HepG2 (cell line): ENCODE measurements around the gene SLC25A36. TPM values are rescaled to one million over a fixed set of nuclear protein-coding genes. Genes with fewer than 3 reads are reported as not detected.

Experiments used
- ADNP ChIP-seq: sonication (generic); formaldehyde crosslinking; IDR thresholded peaks from 2 replicates; pipeline ENCODE4 v1.4.0; 2020; ENCODE audit warnings: missing genetic modification reagents
- ATF3 ChIP-seq: sonication (generic); formaldehyde crosslinking; IDR thresholded peaks from 2 replicates; pipeline ENCODE4 v1.4.0; 2020; ENCODE audit warnings: missing genetic modification reagents
- BCL3 ChIP-seq: sonication (generic); formaldehyde crosslinking; IDR thresholded peaks from 2 replicates; pipeline ENCODE4 v1.5.1; 2020; ENCODE audit warnings: mild to moderate bottlenecking, missing genetic modification reagents, moderate library complexity
- HDAC2 ChIP-seq: sonication (generic); formaldehyde crosslinking; IDR thresholded peaks from 2 replicates; pipeline ENCODE4 v1.4.0; 2020; ENCODE audit warnings: missing genetic modification reagents
- HNF1A ChIP-seq, 2 experiments: sonication (generic) in 1 of 2; formaldehyde crosslinking in 1 of 2; IDR thresholded peaks; 2 replicates each; pipeline versions ENCODE4 v1.4.0 to v1.6.1; 2016 to 2020; ENCODE audit warnings: borderline replicate concordance in 1 of 2, low read depth in 1 of 2, mild to moderate bottlenecking in 1 of 2, missing genetic modification reagents in 1 of 2
- IRX3 ChIP-seq: sonication (generic); formaldehyde crosslinking; IDR thresholded peaks from 2 replicates; pipeline ENCODE4 v1.8.1; 2023; ENCODE audit warnings: mild to moderate bottlenecking, low read depth, missing genetic modification reagents, borderline replicate concordance
- MED1 ChIP-seq: sonication (generic); formaldehyde crosslinking; IDR thresholded peaks from 2 replicates; pipeline ENCODE4 v1.4.0; 2020; ENCODE audit warnings: missing genetic modification reagents
- NFIC ChIP-seq: IDR thresholded peaks from 2 replicates; pipeline ENCODE4 v1.6.1; 2012; ENCODE audit warnings: mild to moderate bottlenecking, low read length, inconsistent platforms
- PCBP1 ChIP-seq: fragments of 200-400 bp; formaldehyde crosslinking; IDR thresholded peaks from 2 replicates; pipeline ENCODE4 v1.6.1; 2017; ENCODE audit warnings: mild to moderate bottlenecking, low read depth, low read length, borderline replicate concordance
- REL ChIP-seq: sonication (generic); formaldehyde crosslinking; conservative IDR thresholded peaks from 2 replicates; pipeline ENCODE4 v1.8.0; 2022; ENCODE audit warnings: mild to moderate bottlenecking, missing genetic modification reagents, moderate library complexity
- STAG1 ChIP-seq: sonication (generic); formaldehyde crosslinking; IDR thresholded peaks from 2 replicates; pipeline ENCODE4 v1.4.0; 2020; ENCODE audit warnings: missing genetic modification reagents
- SYNCRIP ChIP-seq: fragments of 200-400 bp; formaldehyde crosslinking; IDR thresholded peaks from 2 replicates; pipeline ENCODE4 v1.6.1; 2018; ENCODE audit warnings: mild to moderate bottlenecking, low read depth, low read length; ENCODE audit not compliant: insufficient read depth
- ZFP90 ChIP-seq: sonication (generic); formaldehyde crosslinking; IDR thresholded peaks from 2 replicates; pipeline ENCODE4 v1.8.0; 2022; ENCODE audit warnings: missing genetic modification reagents, mild to moderate bottlenecking, inconsistent platforms, borderline replicate concordance
- ZNF17 ChIP-seq: sonication (generic); formaldehyde crosslinking; IDR thresholded peaks from 2 replicates; pipeline ENCODE4 v1.5.0; 2020; ENCODE audit warnings: mild to moderate bottlenecking, missing genetic modification reagents
- ZNF710 ChIP-seq: sonication (generic); formaldehyde crosslinking; IDR thresholded peaks from 2 replicates; pipeline ENCODE4 v1.5.0; 2020; ENCODE audit warnings: mild to moderate bottlenecking, missing genetic modification reagents, borderline replicate concordance
- ZNF781 ChIP-seq: sonication (generic); formaldehyde crosslinking; IDR thresholded peaks from 2 replicates; pipeline ENCODE4 v1.5.1; 2020; ENCODE audit warnings: borderline replicate concordance, mild to moderate bottlenecking, missing genetic modification reagents; ENCODE audit errors: not compliant biosample characterization
- ZXDC ChIP-seq: sonication (generic); formaldehyde crosslinking; IDR thresholded peaks from 2 replicates; pipeline ENCODE4 v1.5.0; 2020; ENCODE audit warnings: mild to moderate bottlenecking, missing genetic modification reagents
- polyA plus RNA-seq, 8 experiments: library from polyadenylated mRNA; depleted of rRNA in 3 of 8; stranded (reverse) in 7 of 8; unstranded in 1 of 8; fragments of >200 nt; fragmentation: Illumina TruSeq in 4 of 8; extraction: Trizol in 4 of 8; gene quantifications; 2 replicates each; pipeline versions ENCODE4 v1.2.1 to v1.2.3, GENCODE V29; 2011 to 2016; ENCODE audit warnings: low read depth in 4 of 8, missing spikeins in 1 of 8, mixed read lengths in 1 of 8; ENCODE audit not compliant: insufficient read depth in 1 of 8
- total RNA-seq, 5 experiments: library from RNA; depleted of rRNA; stranded (reverse); fragments of >200 nt; fragmentation: Illumina TruSeq; extraction: Trizol; gene quantifications; 2 replicates each; pipeline ENCODE4 v1.2.3, GENCODE V29; 2016; ENCODE audit warnings: low read depth in 1 of 5

SLC25A36 gene
- total and polyA plus RNA-seq, 2 of the 13 experiments (the other 11 are each of a cell fraction or from before 2014, with no cell fraction given): 30.6 to 85.6 TPM

- TF ChIP-seq IRX3 (CRISPR knock-in tag) (0 out of 2 replicates have a peak, but pooled peaks have one; percentile 41), ATF3 (CRISPR knock-in tag) (no peak), ZNF710 (peak; percentile 52; the same call in 1 of the 2 replicates), ZNF781 (peak; percentile 74), ZFP90 (CRISPR knock-in tag) (peak; percentile 69; the same call in 1 of the 2 replicates), BCL3 (peak; percentile 94), NFIC (no peak), REL (CRISPR knock-in tag) (peak; percentile 87), ADNP (no peak), MED1 (CRISPR knock-in tag) (peak; percentile 88), PCBP1 (no peak), ZNF17 (CRISPR knock-in tag) (peak; percentile 91; the same call in 1 of the 2 replicates), SYNCRIP (no peak), ZXDC (CRISPR knock-in tag) (no peak), HNF1A (IDR thresholded peaks at IDR 0.05; ENCODE audit: low read depth) (no peak), HNF1A (CRISPR knock-in tag; IDR thresholded peaks at IDR 0.05; ENCODE audit: borderline replicate concordance) (peak; percentile 88), STAG1 (CRISPR knock-in tag) (0 out of 2 replicates have a peak, but pooled peaks have one; percentile 13), HDAC2 (CRISPR knock-in tag) (peak; percentile 85)
Observed at GRCh38 chr3:140941434-140942220, at the start of gene SLC25A36 (continued).
